Keratinocyte (primary cell): Measurements from ENCODE around the gene ST8SIA2.

Experiments
- CTCF ChIP-seq, 3 experiments: IDR thresholded peaks in 1 of 3; conservative IDR thresholded peaks in 1 of 3; optimal IDR thresholded peaks in 1 of 3; 2 replicates in 2 of 3; 3 replicates in 1 of 3; pipeline versions ENCODE3 to v1.5.1; 2011; ENCODE audit warnings: low read length in 3 of 3, mild to moderate bottlenecking in 3 of 3, moderate library complexity in 2 of 3, control low read depth in 1 of 3, inconsistent platforms in 1 of 3; ENCODE audit not compliant: insufficient read depth in 2 of 3; ENCODE audit errors: extremely low read depth in 1 of 3
- EZH2 ChIP-seq: IDR thresholded peaks from one replicate; pipeline ENCODE4 v1.6.1; 2012; ENCODE audit warnings: inconsistent platforms, mild to moderate bottlenecking, low read length, moderate library complexity

DNA sequence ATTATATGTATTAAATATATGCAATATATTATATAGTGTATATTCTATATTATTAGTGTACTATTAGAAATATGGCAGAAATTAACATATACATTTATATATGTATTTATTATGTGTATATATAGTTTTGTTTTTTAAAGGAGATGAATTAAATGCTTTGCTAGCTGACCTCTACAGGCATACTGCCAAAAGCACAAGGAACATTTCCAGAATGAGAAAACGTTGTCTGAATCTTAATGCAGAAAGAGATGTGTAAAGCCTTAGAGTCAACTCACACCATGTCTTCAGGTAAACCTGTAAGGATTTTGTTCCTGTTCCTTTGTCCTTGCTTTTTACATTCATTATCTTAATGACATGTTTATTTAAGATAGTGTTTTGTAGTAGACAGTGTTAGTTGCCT lies 111.9 kb downstream of the ST8SIA2 start:
- TF ChIP-seq CTCF (optimal IDR thresholded peaks at IDR 0.05 in 1 of 3, IDR thresholded peaks at IDR 0.05 in 1 of 3, conservative IDR thresholded peaks at IDR 0.05 in 1 of 3; ENCODE audit: extremely low read depth in 1 of 3, insufficient read depth in 2 of 3, low read length in 3 of 3) (no peak), EZH2 (no peak)
